WTC11 (cell line): ENCODE measurements around the gene LCNL1. TPM values are rescaled to one million over a fixed set of nuclear protein-coding genes. Genes with fewer than 3 reads are reported as not detected.

ENCODE experiments used
- ATAC-seq: fragments of 200-7000 bp; cut with Tn5 transposase; 2 replicates; pipeline ENCODE4 v1.10.0; 2021; ENCODE audit warnings: mild to moderate bottlenecking, moderate library complexity
- CTCF ChIA-PET: fragments of 300-600 bp; sonication (Branson Sonifier 250); formaldehyde crosslinking; loops from one replicate; lab custom pipeline; 2021; ENCODE audit warnings: antibody characterized with exemption; lab: Charles Lee
- POLR2A ChIA-PET: fragments of 350-600 bp; sonication (Branson Sonifier 250); formaldehyde crosslinking; loops from one replicate; lab custom pipeline; 2021; ENCODE audit warnings: antibody characterized with exemption; lab: Charles Lee
- DNase-seq: peaks from one replicate; pipeline ENCODE4 v3.0.0; 2021; ENCODE audit warnings: low spot score
- H3K27ac Mint-ChIP-seq: 2 replicates; pipeline ENCODE4 v1.8.0; 2021; ENCODE audit warnings: mixed read lengths
- H3K27me3 Mint-ChIP-seq: 2 replicates; pipeline ENCODE4 v1.8.0; 2021; ENCODE audit warnings: low read depth, mild to moderate bottlenecking, moderate library complexity, mixed read lengths
- H3K36me3 Mint-ChIP-seq: 2 replicates; pipeline ENCODE4 v1.8.0; 2021; ENCODE audit warnings: mixed read lengths
- H3K4me1 Mint-ChIP-seq: 2 replicates; pipeline ENCODE4 v1.8.0; 2022; ENCODE audit warnings: mixed read lengths
- H3K4me3 Mint-ChIP-seq: 2 replicates; pipeline ENCODE4 v1.8.0; 2021; ENCODE audit warnings: mild to moderate bottlenecking, moderate library complexity, mixed read lengths
- H3K9me3 Mint-ChIP-seq: 2 replicates; pipeline ENCODE4 v1.8.0; 2021; ENCODE audit warnings: mixed read lengths
- CREM ChIP-seq: sonication (generic); formaldehyde crosslinking; IDR thresholded peaks from 2 replicates; pipeline ENCODE4 v1.8.1; 2022; ENCODE audit warnings: mild to moderate bottlenecking, missing genetic modification reagents, moderate library complexity
- FOXP1 ChIP-seq: sonication (generic); formaldehyde crosslinking; IDR thresholded peaks from 2 replicates; pipeline ENCODE4 v1.8.0; 2022; ENCODE audit warnings: missing genetic modification reagents, mild to moderate bottlenecking, moderate library complexity, borderline replicate concordance
- HMGXB4 ChIP-seq: sonication (generic); formaldehyde crosslinking; IDR thresholded peaks from 2 replicates; pipeline ENCODE4 v1.8.1; 2023; ENCODE audit warnings: mild to moderate bottlenecking, moderate library complexity, missing genetic modification reagents
- MXD4 ChIP-seq: fragments of 250-450 bp; sonication (Bioruptor Pico); IDR thresholded peaks from 2 replicates; pipeline ENCODE4 v1.8.0; 2021; ENCODE audit warnings: mild to moderate bottlenecking, moderate library complexity, borderline replicate concordance
- NFYB ChIP-seq: sonication (generic); formaldehyde crosslinking; conservative IDR thresholded peaks from 2 replicates; pipeline ENCODE4 v1.8.0; 2022; ENCODE audit warnings: low read depth, missing genetic modification reagents
- NR1H2 ChIP-seq: sonication (generic); formaldehyde crosslinking; IDR thresholded peaks from 2 replicates; pipeline ENCODE4 v1.9.0; 2021; ENCODE audit warnings: mild to moderate bottlenecking, moderate library complexity, missing genetic modification reagents
- NR3C1 ChIP-seq: sonication (generic); formaldehyde crosslinking; conservative IDR thresholded peaks from 2 replicates; pipeline ENCODE4 v1.8.1; 2023; ENCODE audit warnings: low read depth, mild to moderate bottlenecking, missing genetic modification reagents
- SMAD3 ChIP-seq: sonication (generic); formaldehyde crosslinking; IDR thresholded peaks from 2 replicates; pipeline ENCODE4 v1.8.0; 2022; ENCODE audit warnings: missing genetic modification reagents, mild to moderate bottlenecking, borderline replicate concordance
- SP1 ChIP-seq: sonication (generic); formaldehyde crosslinking; conservative IDR thresholded peaks from 2 replicates; pipeline ENCODE4 v1.8.1; 2022; ENCODE audit warnings: missing genetic modification reagents
- ZNF232 ChIP-seq: sonication (generic); formaldehyde crosslinking; IDR thresholded peaks from 2 replicates; pipeline ENCODE4 v1.8.0; 2022; ENCODE audit warnings: mild to moderate bottlenecking, missing genetic modification reagents
- ZNF263 ChIP-seq: sonication (generic); formaldehyde crosslinking; IDR thresholded peaks from 2 replicates; pipeline ENCODE4 v1.8.1; 2022; ENCODE audit warnings: low read depth, mild to moderate bottlenecking, moderate library complexity, missing genetic modification reagents
- total RNA-seq: library from RNA; stranded (reverse); gene quantifications from 3 replicates; pipeline ENCODE4 v1.2.3, GENCODE V29; 2021
- TF ChIP-seq, protein P1 (sequence below): sonication (generic); formaldehyde crosslinking; IDR thresholded peaks from 2 replicates; pipeline ENCODE4 v1.8.1; 2022; ENCODE audit warnings: low read depth, mild to moderate bottlenecking, moderate library complexity, missing genetic modification reagents, borderline replicate concordance
- TF ChIP-seq, protein P2 (sequence below): sonication (generic); formaldehyde crosslinking; IDR thresholded peaks from 2 replicates; pipeline ENCODE4 v1.8.1; 2023; ENCODE audit warnings: mild to moderate bottlenecking, missing genetic modification reagents, moderate library complexity
- TF ChIP-seq, protein P3 (sequence below): fragments of 250-450 bp; sonication (Bioruptor Pico); IDR thresholded peaks from 2 replicates; pipeline ENCODE4 v1.9.0; 2021; ENCODE audit warnings: mild to moderate bottlenecking, borderline replicate concordance

Gene LCNL1
- total RNA-seq, 1 experiment from 2014 or later: 0.50 TPM

- TF ChIP-seq, protein P1, sequence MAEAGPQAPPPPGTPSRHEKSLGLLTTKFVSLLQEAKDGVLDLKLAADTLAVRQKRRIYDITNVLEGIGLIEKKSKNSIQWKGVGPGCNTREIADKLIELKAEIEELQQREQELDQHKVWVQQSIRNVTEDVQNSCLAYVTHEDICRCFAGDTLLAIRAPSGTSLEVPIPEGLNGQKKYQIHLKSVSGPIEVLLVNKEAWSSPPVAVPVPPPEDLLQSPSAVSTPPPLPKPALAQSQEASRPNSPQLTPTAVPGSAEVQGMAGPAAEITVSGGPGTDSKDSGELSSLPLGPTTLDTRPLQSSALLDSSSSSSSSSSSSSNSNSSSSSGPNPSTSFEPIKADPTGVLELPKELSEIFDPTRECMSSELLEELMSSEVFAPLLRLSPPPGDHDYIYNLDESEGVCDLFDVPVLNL: 0 out of 2 replicates have a peak, but pooled peaks have one; percentile 34
- TF ChIP-seq, protein P2, sequence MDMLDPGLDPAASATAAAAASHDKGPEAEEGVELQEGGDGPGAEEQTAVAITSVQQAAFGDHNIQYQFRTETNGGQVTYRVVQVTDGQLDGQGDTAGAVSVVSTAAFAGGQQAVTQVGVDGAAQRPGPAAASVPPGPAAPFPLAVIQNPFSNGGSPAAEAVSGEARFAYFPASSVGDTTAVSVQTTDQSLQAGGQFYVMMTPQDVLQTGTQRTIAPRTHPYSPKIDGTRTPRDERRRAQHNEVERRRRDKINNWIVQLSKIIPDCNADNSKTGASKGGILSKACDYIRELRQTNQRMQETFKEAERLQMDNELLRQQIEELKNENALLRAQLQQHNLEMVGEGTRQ (CRISPR knock-in tag): 0 out of 2 replicates have a peak, but pooled peaks have one; percentile 6
These were observed 5.1 kb upstream of the LCNL1 start (continued) for GRCh38 chr9:136977649-136978072.

GRCh38 chr9:136978073-136978864 is 4.5 kb upstream of the LCNL1 start:
- TF ChIP-seq FOXP1 (CRISPR knock-in tag) (0 out of 2 replicates have a peak, but pooled peaks have one; percentile 12), ZNF232 (no peak), SP1 (CRISPR knock-in tag) (peak; percentile 61), NR3C1 (CRISPR knock-in tag) (no peak), SMAD3 (CRISPR knock-in tag) (peak; percentile 56; the same call in 1 of the 2 replicates)
- TF ChIP-seq, protein P3, sequence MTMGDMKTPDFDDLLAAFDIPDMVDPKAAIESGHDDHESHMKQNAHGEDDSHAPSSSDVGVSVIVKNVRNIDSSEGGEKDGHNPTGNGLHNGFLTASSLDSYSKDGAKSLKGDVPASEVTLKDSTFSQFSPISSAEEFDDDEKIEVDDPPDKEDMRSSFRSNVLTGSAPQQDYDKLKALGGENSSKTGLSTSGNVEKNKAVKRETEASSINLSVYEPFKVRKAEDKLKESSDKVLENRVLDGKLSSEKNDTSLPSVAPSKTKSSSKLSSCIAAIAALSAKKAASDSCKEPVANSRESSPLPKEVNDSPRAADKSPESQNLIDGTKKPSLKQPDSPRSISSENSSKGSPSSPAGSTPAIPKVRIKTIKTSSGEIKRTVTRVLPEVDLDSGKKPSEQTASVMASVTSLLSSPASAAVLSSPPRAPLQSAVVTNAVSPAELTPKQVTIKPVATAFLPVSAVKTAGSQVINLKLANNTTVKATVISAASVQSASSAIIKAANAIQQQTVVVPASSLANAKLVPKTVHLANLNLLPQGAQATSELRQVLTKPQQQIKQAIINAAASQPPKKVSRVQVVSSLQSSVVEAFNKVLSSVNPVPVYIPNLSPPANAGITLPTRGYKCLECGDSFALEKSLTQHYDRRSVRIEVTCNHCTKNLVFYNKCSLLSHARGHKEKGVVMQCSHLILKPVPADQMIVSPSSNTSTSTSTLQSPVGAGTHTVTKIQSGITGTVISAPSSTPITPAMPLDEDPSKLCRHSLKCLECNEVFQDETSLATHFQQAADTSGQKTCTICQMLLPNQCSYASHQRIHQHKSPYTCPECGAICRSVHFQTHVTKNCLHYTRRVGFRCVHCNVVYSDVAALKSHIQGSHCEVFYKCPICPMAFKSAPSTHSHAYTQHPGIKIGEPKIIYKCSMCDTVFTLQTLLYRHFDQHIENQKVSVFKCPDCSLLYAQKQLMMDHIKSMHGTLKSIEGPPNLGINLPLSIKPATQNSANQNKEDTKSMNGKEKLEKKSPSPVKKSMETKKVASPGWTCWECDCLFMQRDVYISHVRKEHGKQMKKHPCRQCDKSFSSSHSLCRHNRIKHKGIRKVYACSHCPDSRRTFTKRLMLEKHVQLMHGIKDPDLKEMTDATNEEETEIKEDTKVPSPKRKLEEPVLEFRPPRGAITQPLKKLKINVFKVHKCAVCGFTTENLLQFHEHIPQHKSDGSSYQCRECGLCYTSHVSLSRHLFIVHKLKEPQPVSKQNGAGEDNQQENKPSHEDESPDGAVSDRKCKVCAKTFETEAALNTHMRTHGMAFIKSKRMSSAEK: no peak
- Mint-ChIP-seq H3K27me3 (peaks cover 3% of the 10 kb centered on the region; the same call in 1 of the 2 replicates), H3K27ac (no peak overlapping the region), H3K4me1 (peaks cover 3% of the 10 kb centered on the region; the same call in 1 of the 2 replicates), H3K9me3 (no peaks in the 10 kb centered on the region), H3K36me3 (no peaks in the 10 kb centered on the region), H3K4me3 (peak overlapping the region; percentile 66)
- DNase-seq: peak; percentile 96
- CTCF ChIA-PET: interaction anchor here (0.5 to 6.2 kb wide), 48 partner anchors 8 to 876 kb away, joined by 3 to 117 read pairs (median 5); partner anchors contain the start of genes ABCA2, AJM1, C8G and CLIC3
- POLR2A ChIA-PET: interaction anchor here (0.8 to 1.5 kb wide), 6 partner anchors 14 to 263 kb away, joined by 3 to 6 read pairs (median 4); partner anchors contain the start of genes PAXX, TPRN and TUBB4B
- peak; percentile 76 for ATAC-seq

- H3K36me3 Mint-ChIP-seq: no peaks in the 10 kb centered on the region
- H3K27ac Mint-ChIP-seq: no peak overlapping the region
- no peak overlapping the region for H3K4me3 Mint-ChIP-seq
- DNase-seq: peak; percentile 86
- H3K4me1 Mint-ChIP-seq: peaks cover 3% of the 10 kb centered on the region; the same call in 1 of the 2 replicates
- peaks cover 7% of the 10 kb centered on the region for H3K27me3 Mint-ChIP-seq
- no peaks in the 10 kb centered on the region for H3K9me3 Mint-ChIP-seq
- ATAC-seq: peak; percentile 16
- POLR2A ChIA-PET: interaction anchor here (0.8 to 1.5 kb wide), 6 partner anchors 13 to 262 kb away, joined by 3 to 6 read pairs (median 4); partner anchors contain the start of genes PAXX, TPRN and TUBB4B
- TF ChIP-seq HMGXB4: no peak
- TF ChIP-seq NR1H2 (CRISPR knock-in tag): no peak
- TF ChIP-seq SP1 (CRISPR knock-in tag): peak; percentile 49; the same call in 1 of the 2 replicates
- TF ChIP-seq MXD4 (CRISPR knock-in tag): no peak
- TF ChIP-seq NFYB (CRISPR knock-in tag): no peak
- TF ChIP-seq CREM (CRISPR knock-in tag): no peak
- TF ChIP-seq ZNF263: 0 out of 2 replicates have a peak, but pooled peaks have one; percentile 24
- TF ChIP-seq, all 79 proteins: peak for 2
- CTCF ChIA-PET: interaction anchor here (0.5 to 6.2 kb wide), 45 partner anchors 9 to 877 kb away, joined by 3 to 117 read pairs (median 5); partner anchors contain the start of genes ABCA2, AJM1, C8G and CLIC3
These were observed 3.8 kb upstream of the LCNL1 start for GRCh38 chr9:136978865-136979544.
